Gastrocnemius medialis (tissue), 4 donors: Measurements from ENCODE around the gene CDKAL1.

ENCODE experiments used
- CTCF ChIP-seq, 5 experiments: fragments of 450-650 bp in 3 of 5; fragments of 200-600 bp in 2 of 5; sonication (generic) in 2 of 5; IDR thresholded peaks in 4 of 5; conservative IDR thresholded peaks in 1 of 5; 1 replicate in 4 of 5; 2 replicates in 1 of 5; pipeline ENCODE4 v1.5.1; 2016 to 2019; ENCODE audit warnings: antibody characterized with exemption in 5 of 5, mild to moderate bottlenecking in 3 of 5, moderate library complexity in 3 of 5
- POLR2A ChIP-seq, 2 donors: fragments of 450-650 bp; IDR thresholded peaks; one replicate each; pipeline ENCODE4 v1.6.1; 2017; ENCODE audit warnings: antibody characterized with exemption in 2 of 2, mild to moderate bottlenecking in 2 of 2, moderate library complexity in 2 of 2

GRCh38 chr6:20631549-20631924 is 97.3 kb downstream of the CDKAL1 start:
- TF ChIP-seq CTCF (IDR thresholded peaks at IDR 0.05 in 4 of 5, conservative IDR thresholded peaks at IDR 0.05 in 1 of 5) (no peak), POLR2A (IDR thresholded peaks at IDR 0.05) (no peak)
